WTC11 (cell line): ENCODE data around the gene ZNF609.

Source experiments
- CBFB ChIP-seq: sonication (generic); formaldehyde crosslinking; IDR thresholded peaks from 2 replicates; pipeline ENCODE4 v1.8.1; 2022; ENCODE audit warnings: mild to moderate bottlenecking, low read depth, missing genetic modification reagents
- E2F1 ChIP-seq: sonication (generic); formaldehyde crosslinking; IDR thresholded peaks from 2 replicates; pipeline ENCODE4 v1.8.0; 2022; ENCODE audit warnings: mild to moderate bottlenecking, missing genetic modification reagents
- ELF4 ChIP-seq: sonication (generic); formaldehyde crosslinking; IDR thresholded peaks from 2 replicates; pipeline ENCODE4 v1.8.1; 2022; ENCODE audit warnings: low read depth, mild to moderate bottlenecking, moderate library complexity, missing genetic modification reagents
- FOXP1 ChIP-seq: sonication (generic); formaldehyde crosslinking; IDR thresholded peaks from 2 replicates; pipeline ENCODE4 v1.8.0; 2022; ENCODE audit warnings: missing genetic modification reagents, mild to moderate bottlenecking, moderate library complexity, borderline replicate concordance
- JUN ChIP-seq: sonication (generic); formaldehyde crosslinking; IDR thresholded peaks from 2 replicates; pipeline ENCODE4 v1.8.0; 2023; ENCODE audit warnings: mild to moderate bottlenecking, missing genetic modification reagents
- NR3C1 ChIP-seq: sonication (generic); formaldehyde crosslinking; conservative IDR thresholded peaks from 2 replicates; pipeline ENCODE4 v1.8.1; 2023; ENCODE audit warnings: low read depth, mild to moderate bottlenecking, missing genetic modification reagents
- PREB ChIP-seq: sonication (generic); formaldehyde crosslinking; IDR thresholded peaks from 2 replicates; pipeline ENCODE4 v1.8.1; 2022; ENCODE audit warnings: mild to moderate bottlenecking, missing genetic modification reagents, moderate library complexity, borderline replicate concordance
- RORB ChIP-seq: fragments of 250-450 bp; sonication (Bioruptor Pico); IDR thresholded peaks from 2 replicates; pipeline ENCODE4 v1.9.0; 2021; ENCODE audit warnings: mild to moderate bottlenecking
- STAT6 ChIP-seq: sonication (generic); formaldehyde crosslinking; conservative IDR thresholded peaks from 2 replicates; pipeline ENCODE4 v1.8.1; 2023; ENCODE audit warnings: mild to moderate bottlenecking, low read depth, missing genetic modification reagents, moderate library complexity
- TP53 ChIP-seq: sonication (generic); formaldehyde crosslinking; IDR thresholded peaks from 2 replicates; pipeline ENCODE4 v1.8.1; 2023; ENCODE audit warnings: mild to moderate bottlenecking, missing genetic modification reagents
- ZMAT4 ChIP-seq: fragments of 250-450 bp; sonication (Bioruptor Pico); IDR thresholded peaks from 2 replicates; pipeline ENCODE4 v1.9.0; 2021; ENCODE audit warnings: mild to moderate bottlenecking
- ZNF317 ChIP-seq: sonication (generic); formaldehyde crosslinking; IDR thresholded peaks from 2 replicates; pipeline ENCODE4 v1.8.1; 2023; ENCODE audit warnings: low read depth, mild to moderate bottlenecking, moderate library complexity, missing genetic modification reagents, borderline replicate concordance
- TF ChIP-seq, protein P1 (sequence below): fragments of 200-600 bp; IDR thresholded peaks from 2 replicates; pipeline ENCODE4 v1.8.0; 2022; ENCODE audit warnings: antibody characterized with exemption
- TF ChIP-seq, protein P2 (sequence below): sonication (generic); formaldehyde crosslinking; IDR thresholded peaks from 2 replicates; pipeline ENCODE4 v1.8.1; 2023; ENCODE audit warnings: mild to moderate bottlenecking, missing genetic modification reagents, moderate library complexity

DNA sequence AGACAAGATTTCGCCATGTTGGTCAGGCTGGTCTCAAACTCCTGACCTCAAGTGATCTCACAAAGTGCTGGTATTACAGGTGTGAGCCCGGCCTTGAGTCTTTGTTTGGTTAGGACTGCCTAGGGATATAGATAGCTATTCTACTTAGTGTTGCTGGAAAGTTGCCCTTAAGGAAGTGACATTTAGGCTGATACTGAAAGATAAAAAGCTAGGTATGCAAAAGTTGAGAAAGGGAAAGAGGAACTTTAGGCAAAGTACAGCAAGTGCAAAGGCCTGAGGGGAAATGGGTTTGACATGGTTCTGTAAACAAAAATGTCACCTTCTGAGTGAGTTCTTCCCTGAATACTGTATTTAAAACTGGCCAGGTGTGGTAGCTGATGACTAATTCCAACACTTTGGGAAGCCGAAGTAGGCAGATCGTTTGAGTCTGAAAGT lies 111.5 kb downstream of the ZNF609 start:
- no peak for TF ChIP-seq TP53 (CRISPR knock-in tag)
- no peak for TF ChIP-seq CBFB (CRISPR knock-in tag)
- no peak for TF ChIP-seq ZMAT4 (CRISPR knock-in tag)
- TF ChIP-seq, protein P1, sequence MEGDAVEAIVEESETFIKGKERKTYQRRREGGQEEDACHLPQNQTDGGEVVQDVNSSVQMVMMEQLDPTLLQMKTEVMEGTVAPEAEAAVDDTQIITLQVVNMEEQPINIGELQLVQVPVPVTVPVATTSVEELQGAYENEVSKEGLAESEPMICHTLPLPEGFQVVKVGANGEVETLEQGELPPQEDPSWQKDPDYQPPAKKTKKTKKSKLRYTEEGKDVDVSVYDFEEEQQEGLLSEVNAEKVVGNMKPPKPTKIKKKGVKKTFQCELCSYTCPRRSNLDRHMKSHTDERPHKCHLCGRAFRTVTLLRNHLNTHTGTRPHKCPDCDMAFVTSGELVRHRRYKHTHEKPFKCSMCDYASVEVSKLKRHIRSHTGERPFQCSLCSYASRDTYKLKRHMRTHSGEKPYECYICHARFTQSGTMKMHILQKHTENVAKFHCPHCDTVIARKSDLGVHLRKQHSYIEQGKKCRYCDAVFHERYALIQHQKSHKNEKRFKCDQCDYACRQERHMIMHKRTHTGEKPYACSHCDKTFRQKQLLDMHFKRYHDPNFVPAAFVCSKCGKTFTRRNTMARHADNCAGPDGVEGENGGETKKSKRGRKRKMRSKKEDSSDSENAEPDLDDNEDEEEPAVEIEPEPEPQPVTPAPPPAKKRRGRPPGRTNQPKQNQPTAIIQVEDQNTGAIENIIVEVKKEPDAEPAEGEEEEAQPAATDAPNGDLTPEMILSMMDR: no peak
- TF ChIP-seq NR3C1 (CRISPR knock-in tag): no peak
- no peak for TF ChIP-seq RORB (CRISPR knock-in tag)
- TF ChIP-seq STAT6 (CRISPR knock-in tag): no peak
- no peak for TF ChIP-seq JUN
- TF ChIP-seq, protein P2, sequence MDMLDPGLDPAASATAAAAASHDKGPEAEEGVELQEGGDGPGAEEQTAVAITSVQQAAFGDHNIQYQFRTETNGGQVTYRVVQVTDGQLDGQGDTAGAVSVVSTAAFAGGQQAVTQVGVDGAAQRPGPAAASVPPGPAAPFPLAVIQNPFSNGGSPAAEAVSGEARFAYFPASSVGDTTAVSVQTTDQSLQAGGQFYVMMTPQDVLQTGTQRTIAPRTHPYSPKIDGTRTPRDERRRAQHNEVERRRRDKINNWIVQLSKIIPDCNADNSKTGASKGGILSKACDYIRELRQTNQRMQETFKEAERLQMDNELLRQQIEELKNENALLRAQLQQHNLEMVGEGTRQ (CRISPR knock-in tag): no peak
- TF ChIP-seq ELF4: no peak
- TF ChIP-seq ZNF317: no peak
- no peak for TF ChIP-seq FOXP1 (CRISPR knock-in tag)
- no peak for TF ChIP-seq E2F1 (CRISPR knock-in tag)
- no peak for TF ChIP-seq PREB
